GM21526 (cell line): Measurements from ENCODE around the gene FAM131C.

Experiments
- ATAC-seq: cut with Tn5 transposase; IDR thresholded peaks from one replicate; pipeline ENCODE4 v1.9.1; 2021; ENCODE audit warnings: moderate library complexity; ENCODE audit not compliant: unreplicated experiment, low FRiP score

The FAM131C gene, protein sequence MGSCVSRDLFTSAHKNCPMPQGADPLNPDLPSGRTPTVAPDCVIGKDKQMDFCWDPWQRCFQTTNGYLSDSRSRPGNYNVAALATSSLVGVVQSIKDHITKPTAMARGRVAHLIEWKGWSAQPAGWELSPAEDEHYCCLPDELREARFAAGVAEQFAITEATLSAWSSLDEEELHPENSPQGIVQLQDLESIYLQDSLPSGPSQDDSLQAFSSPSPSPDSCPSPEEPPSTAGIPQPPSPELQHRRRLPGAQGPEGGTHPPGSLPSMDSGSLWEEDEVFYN

GRCh38 chr1:16073490-16074119 is at the start of gene FAM131C:
Gene FAM131C (minus strand): TSS chr1:16073651. CDS start chr1:16073442, 209 bp downstream.
- ATAC-seq, result no peak

DNA sequence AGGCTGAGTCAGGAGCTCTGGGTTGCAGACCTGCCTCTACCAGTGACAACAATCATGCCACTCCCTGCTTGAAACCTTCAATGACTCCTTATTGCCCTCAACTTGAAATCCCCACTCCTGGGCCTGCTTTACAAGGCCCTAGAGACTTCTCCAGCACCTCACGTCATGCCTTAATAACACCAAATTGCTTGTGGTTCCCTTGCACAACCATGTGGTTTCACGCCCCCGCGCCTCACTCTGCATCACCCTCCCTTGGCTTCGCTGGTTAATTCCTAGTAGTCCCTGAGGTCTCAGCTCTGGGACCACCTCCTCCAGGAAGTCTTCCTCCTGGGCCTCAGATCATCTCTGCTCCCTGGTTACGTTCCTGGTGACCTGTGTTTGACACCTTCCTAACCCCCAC is 49.5 kb upstream of the FAM131C start:
- ATAC-seq, result no peak

GRCh38 chr1:16122350-16122881 is 49.0 kb upstream of the FAM131C start:
- ATAC-seq, result no peak

GRCh38 chr1:16120940-16121410 is 47.5 kb upstream of the FAM131C start:
- no peak for ATAC-seq

- no peak for ATAC-seq
These were observed 47.0 kb upstream of the FAM131C start for GRCh38 chr1:16120407-16120806.

- no peak for ATAC-seq
These were observed 46.5 kb upstream of the FAM131C start for GRCh38 chr1:16119926-16120325.

- ATAC-seq, result no peak
These were observed 46.1 kb upstream of the FAM131C start for GRCh38 chr1:16119504-16119903.

- ATAC-seq, result no peak
These were observed 45.3 kb upstream of the FAM131C start for GRCh38 chr1:16118706-16119105.

DNA sequence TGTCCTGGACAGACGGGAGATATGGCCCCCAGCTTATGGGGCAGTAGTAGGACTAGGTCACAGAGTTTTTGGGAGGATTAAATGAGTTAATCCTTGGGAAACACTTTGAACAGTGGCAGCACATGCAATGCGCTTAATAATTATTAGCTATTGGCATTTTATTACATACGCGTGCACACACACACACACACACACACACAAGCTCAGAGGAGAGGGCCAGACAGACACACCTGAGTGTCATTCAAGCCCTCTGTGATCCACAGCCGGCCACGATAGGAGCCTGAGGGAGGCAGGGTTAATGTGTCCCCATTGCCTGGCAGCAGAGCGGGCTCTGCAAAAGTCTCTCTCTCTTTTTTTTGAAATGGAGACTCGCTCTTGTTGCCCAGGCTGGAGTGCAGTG is 44.5 kb upstream of the FAM131C start:
- no peak for ATAC-seq

DNA sequence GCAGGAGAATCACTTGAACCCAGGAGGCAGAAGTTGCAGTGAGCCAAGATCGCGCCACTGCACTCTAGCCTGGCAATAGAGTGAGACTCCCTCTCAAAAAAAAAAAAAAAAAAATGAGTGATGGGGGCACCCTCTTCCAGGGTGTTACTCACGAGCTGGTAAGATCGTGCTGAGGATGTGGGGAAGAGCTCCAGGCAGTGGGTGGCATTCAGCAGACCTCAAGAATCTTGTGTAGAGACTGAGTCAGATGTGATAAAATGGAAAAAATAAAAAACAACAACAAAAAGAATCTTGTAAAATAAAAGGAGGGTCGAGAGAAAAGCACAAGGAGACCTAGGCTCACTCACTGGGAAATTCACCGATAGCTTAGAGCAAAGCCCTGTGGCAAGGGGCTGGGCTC is 43.9 kb upstream of the FAM131C start:
- no peak for ATAC-seq

DNA sequence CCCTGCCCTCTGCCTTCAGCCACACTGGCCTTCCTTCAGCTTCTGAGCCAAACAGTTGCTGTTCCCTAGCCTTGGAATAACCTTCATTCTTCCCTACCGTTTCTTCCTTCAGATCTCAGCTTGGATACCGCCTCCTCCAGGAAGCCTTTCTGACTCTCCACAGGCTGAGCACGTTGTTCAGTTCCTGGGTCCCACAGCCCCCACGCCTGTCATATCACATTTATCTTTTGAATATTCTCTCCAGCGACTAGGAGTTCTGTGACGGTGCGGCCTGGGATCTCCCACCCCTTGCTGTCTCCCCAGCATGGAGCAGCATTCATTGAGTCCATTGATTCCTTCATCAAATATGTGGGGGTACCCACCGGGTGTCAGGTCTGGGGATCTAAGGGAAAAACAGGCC is 43.2 kb upstream of the FAM131C start:
- ATAC-seq, result no peak

DNA sequence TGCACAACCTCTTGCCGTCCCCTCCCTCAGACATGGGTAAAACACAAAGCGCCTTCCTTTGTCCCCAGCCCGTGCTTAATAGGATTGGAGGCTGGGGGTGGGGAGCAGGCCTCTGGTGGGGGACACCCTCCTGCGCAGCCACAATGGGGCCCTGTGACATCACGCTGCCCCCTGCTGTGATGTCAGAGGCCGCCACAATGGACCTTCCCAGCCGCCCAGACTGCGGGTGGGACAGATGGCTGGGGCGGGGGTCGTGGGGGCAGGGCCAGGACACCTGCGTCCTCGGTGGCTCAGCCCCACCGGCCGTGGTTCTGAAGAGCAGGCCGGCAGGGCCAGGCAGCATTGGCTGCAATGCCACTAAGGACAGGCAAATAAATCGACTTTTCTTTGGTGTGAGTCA is 42.6 kb upstream of the FAM131C start:
- ATAC-seq, result no peak

DNA sequence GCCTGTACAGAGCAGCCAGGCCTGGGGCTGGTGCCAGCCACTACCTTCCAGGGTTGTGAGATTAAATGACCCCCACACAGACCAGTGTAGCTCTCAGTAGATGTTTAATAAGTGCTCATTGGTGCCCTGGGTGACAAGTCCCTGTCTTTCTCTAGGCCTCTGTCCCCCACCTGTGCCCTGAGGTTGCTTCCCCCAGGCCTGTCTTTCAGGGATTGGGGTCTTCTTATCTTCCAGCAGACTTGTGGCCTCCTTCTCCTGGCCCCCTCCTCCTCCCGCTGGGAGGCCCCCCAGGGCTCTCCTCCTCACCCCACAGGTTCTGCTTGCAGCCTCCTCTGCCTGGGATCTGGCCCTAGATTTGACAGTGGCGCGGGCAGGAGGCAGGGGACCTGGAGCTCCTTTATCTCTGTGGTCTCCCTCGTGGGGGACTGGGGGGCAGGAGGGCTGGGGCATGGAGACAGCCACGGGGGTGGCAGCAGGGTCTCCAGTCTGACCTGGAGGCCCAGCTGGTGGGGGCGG is 42.1 kb upstream of the FAM131C start:
- no peak for ATAC-seq

GRCh38 chr1:16114527-16115467 is 41.3 kb upstream of the FAM131C start:
- no peak for ATAC-seq

GRCh38 chr1:16112596-16113555 is 39.4 kb upstream of the FAM131C start:
- no peak for ATAC-seq

DNA sequence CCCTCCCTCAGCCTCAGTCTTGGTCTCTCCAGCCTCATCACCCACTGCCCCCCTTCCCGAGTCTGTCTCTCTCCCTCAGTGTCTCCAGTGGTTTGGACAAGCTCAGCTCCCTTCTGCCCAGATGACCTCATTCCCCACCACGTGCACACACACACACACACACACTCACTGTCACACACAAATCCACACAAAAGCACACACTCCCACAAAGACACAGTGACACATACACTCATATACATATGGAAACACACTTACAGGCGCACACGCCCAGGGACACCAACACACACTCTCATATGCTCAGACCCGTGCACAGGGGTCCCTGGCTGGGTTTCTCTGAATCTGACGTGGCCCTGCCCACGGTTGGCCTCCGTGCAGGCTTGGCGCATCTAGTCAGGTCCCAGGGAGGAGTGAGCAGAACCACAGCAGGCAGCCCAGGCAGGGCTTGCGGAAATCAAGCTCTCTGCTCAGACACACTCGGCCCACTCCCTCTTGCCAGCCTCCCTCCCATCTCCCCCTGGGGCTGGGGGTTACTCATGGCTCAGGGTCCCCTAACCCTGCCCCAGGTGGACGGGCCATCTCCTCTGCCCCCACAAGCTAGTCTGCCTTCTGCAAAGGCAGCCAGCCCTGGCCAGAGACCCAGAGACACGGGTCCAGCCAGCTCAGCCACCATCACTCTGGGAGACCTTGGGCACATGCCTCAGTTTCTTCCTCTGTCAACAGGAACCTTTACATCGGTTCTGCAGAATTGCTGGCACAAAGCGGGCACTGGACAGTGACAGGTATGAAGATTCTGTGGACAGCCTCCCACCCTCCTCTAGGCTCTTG is 38.5 kb upstream of the FAM131C start:
- ATAC-seq, result no peak

GRCh38 chr1:16110884-16111283 is 37.4 kb upstream of the FAM131C start:
- ATAC-seq, result no peak

- no peak for ATAC-seq
These were observed 37.0 kb upstream of the FAM131C start for GRCh38 chr1:16110456-16110855.

- no peak for ATAC-seq
These were observed 36.1 kb upstream of the FAM131C start for GRCh38 chr1:16109571-16109970.
